Cardiac septum (tissue), 1 donor: Measurements from ENCODE around the gene NDUFS6. TPM values are rescaled to one million over a fixed set of nuclear protein-coding genes. Genes with fewer than 3 reads are reported as not detected.

Experiments used
- DNase-seq: peaks from one replicate; pipeline ENCODE4 v3.0.0-alpha.2; 2020; ENCODE audit warnings: low spot score
- intact Hi-C: fragments of 100-400 bp; cut with DNase I; formaldehyde crosslinking; loops from one replicate; pipeline ENCODE4 v1.14.0; 2022
- total RNA-seq: library from RNA; stranded (reverse); fragmentation: NEBNext Ultra II Directional; extraction: Animal tissue kit (Norgen Biotek cat#: 25700); gene quantifications from one replicate; pipeline ENCODE4 v1.2.1, GENCODE V29; 2021
- donor health status: DM: no; HTN: no; CAD: no.

NDUFS6 gene
- total RNA-seq, 1 donor from 2014 or later: 78.6 TPM

DNA sequence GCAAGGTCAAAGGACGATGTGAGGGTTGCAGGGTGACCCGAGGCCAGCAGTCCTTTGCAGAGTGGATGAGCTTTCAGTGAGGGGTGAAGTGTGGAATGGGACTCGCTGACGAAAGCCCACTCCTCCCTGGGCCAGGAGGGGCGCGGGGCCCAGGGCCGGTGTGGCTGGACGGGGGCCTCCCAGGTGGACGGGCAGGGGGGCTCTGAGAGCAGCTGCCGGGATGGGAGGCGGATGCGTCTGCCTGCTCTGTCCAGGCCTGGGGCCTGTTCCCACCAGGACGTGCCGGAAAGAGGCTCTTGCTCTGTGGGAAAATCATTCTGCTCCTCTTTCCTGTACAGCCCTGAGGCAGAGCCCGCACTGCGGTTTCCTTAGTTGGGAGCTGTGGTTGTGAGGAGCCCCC, 57.2 kb downstream of the NDUFS6 start:
- no peak for DNase-seq
- intact Hi-C loops: no loop called here

DNA sequence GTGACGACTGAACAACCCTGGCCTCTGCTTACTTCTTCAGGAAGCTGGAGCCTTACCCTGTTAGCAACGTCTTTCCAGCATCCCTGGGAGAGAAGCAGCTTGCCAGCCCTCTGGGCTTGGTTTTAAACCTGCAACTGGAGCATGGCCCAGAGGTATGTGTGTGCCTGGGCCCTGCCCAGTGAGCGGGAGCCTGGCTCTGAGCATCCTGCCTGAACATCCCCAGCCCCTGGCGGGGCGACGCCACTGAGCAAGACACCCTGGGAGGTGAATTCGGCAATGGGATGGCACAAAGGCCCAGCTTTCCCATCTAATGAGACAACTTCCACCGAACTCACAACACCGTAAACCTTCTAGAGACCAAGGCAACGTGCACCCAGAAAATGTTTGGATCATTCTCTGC, 57.9 kb downstream of the NDUFS6 start:
- DNase-seq: no peak
- intact Hi-C loops: no loop called here

DNA sequence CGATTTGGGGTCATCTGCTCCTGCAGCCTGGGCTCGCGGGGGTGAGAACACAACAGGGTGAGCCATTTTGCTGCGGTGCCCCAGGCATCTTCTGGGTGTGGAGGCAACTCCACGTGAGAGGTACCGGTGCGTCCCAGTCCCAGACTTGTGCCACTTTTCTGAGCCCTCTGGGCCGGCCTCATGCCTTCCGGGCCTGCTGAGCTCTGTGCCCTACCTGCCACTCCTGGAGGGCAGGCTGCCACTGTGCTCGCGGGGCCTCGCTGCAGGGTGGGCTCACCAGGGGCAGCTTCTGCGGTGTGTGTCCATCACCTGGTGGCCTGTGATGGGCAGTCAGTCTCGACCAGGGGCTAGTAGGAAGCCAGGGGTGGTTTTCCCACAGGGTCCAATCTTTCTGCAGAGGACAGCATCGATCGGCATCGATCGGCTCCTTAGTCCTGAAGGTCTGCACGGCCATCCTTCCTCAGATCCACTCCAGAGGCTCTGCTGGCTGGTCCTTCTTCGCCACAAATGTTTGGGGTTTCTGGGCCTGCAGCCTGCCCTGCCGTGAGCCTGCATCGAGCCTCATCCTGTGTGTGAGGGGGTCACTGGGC, 58.9 kb downstream of the NDUFS6 start:
- intact Hi-C loops: no loop called here

DNA sequence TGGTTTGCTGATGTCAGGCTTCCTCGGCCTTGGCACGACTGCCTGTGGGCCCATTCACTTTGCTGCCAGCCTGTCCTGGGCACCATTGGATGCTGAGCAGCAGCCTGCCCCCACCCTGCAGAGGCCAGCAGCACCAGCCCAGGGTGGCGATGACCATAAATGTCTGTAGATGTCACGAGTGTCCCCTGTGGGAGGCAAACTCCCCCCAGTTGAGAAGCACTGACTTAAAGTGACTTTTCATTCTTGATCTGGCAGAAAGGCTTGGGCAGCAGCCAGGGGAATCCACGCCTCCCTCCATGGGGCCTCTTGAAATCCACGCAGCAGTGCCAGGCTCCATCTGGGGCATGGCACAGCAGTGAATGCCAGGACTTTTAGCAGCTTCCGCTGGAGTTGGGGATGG, 59.7 kb downstream of the NDUFS6 start:
- intact Hi-C loops: no loop called here
- DNase-seq: no peak

More for the DNA sequence above, 58.9 kb downstream of the NDUFS6 start:
- DNase-seq: no peak

DNA sequence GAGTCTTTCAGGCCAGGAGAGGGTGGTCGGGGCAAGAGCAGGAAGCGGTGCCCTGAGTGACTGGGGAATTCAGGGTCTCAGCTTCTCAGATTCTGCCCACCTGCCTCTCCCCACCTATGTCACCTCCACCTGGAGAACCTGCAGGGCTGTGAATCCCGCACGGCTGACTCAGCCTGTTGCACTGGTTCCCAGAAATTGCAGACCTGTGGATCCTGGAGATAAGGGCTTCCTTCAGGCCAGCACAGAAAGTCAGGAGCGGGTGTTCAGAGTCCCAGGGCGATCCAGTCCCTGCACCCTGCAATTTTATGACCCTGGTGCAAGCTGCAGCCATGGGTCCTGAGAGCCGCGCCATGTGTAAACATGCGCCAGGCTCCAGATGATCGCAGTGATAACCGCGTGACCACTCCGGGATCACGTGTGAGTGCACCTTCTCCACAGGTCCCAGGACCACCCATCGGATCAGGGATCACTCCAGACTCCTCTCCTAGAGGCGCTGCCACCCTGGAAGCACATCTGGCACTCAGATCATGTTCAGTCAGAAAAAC, 63.8 kb downstream of the NDUFS6 start:
- intact Hi-C loops: no loop called here
- no peak for DNase-seq

DNA sequence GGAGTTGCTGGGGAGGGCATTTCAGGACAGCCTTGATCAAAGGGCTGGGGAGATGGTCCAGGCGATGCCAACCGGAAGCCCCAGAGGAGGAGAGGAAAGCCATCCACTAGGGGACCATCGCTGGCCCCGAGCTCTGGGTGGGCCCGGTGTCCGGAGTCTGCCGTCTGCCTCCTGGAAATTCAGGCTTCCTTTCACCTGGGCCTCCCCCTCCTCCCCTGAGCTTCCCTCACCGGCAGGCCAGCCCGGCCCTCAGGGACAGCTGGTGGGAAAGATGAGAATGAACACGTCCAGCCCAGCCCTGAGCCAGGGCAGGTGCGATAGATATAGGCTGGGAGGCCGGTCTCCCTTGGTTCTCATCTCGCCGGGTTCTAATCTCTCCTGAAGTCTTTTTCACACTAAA, 64.3 kb downstream of the NDUFS6 start:
- no peak for DNase-seq
- intact Hi-C loops: no loop called here

Other genes with a start within 250 kb of the NDUFS6 start
- gene MRPL36, start 1.6 kb upstream of the NDUFS6 start, total RNA-seq: 43.2 TPM
- 12.1 TPM for gene IRX4, start 81.5 kb downstream of the NDUFS6 start, total RNA-seq